GM23248 (cell line): ENCODE results near the gene SRPK2. TPM values are rescaled to one million over a fixed set of nuclear protein-coding genes. Genes with fewer than 3 reads are reported as not detected.

Source experiments
- DNase-seq: peaks from one replicate; pipeline ENCODE4 v3.0.0-alpha.2; 2015
- H2AFZ ChIP-seq: fragments of 200-600 bp; sonication (generic); 2 replicates; pipeline ENCODE4 v1.6.1; 2016; ENCODE audit warnings: antibody characterized with exemption
- H3F3A ChIP-seq: fragments of 200-600 bp; sonication (generic); 2 replicates; pipeline ENCODE4 v1.6.1; 2016; ENCODE audit warnings: mild to moderate bottlenecking, antibody characterized with exemption, mixed run types; ENCODE audit not compliant: insufficient read depth
- H3K27ac ChIP-seq: fragments of 200-600 bp; sonication (generic); 2 replicates; pipeline ENCODE4 v1.5.1; 2016; ENCODE audit warnings: mild to moderate bottlenecking
- H3K27me3 ChIP-seq: fragments of 200-600 bp; sonication (generic); replicated peaks from 2 replicates; pipeline ENCODE4 v1.6.1; 2016; ENCODE audit warnings: mild to moderate bottlenecking; ENCODE audit not compliant: insufficient read depth
- H3K36me3 ChIP-seq: fragments of 200-600 bp; sonication (generic); 2 replicates; pipeline ENCODE4 v1.6.1; 2016; ENCODE audit warnings: low read depth, mild to moderate bottlenecking
- H3K4me1 ChIP-seq: fragments of 200-600 bp; sonication (generic); 2 replicates; pipeline ENCODE4 v1.6.1; 2016; ENCODE audit warnings: mild to moderate bottlenecking; ENCODE audit not compliant: insufficient read depth
- H3K4me2 ChIP-seq: fragments of 200-600 bp; sonication (generic); one replicate; pipeline ENCODE4 v1.6.1; 2016; ENCODE audit warnings: mild to moderate bottlenecking; ENCODE audit not compliant: unreplicated experiment
- H3K4me3 ChIP-seq: fragments of 200-600 bp; sonication (generic); 2 replicates; pipeline ENCODE4 v1.5.1; 2016; ENCODE audit warnings: mild to moderate bottlenecking
- H3K79me2 ChIP-seq: fragments of 200-600 bp; sonication (generic); 2 replicates; pipeline ENCODE4 v1.6.1; 2016; ENCODE audit warnings: mild to moderate bottlenecking; ENCODE audit not compliant: insufficient read depth
- H3K9ac ChIP-seq: fragments of 200-600 bp; sonication (generic); 2 replicates; pipeline ENCODE4 v1.6.1; 2016; ENCODE audit warnings: mild to moderate bottlenecking
- H3K9me2 ChIP-seq: fragments of 200-600 bp; sonication (generic); 2 replicates; pipeline ENCODE4 v1.6.1; 2016; ENCODE audit warnings: mixed run types, mild to moderate bottlenecking, moderate library complexity; ENCODE audit not compliant: insufficient read depth
- H3K9me3 ChIP-seq: fragments of 200-600 bp; sonication (generic); one replicate; pipeline ENCODE4 v1.6.1; 2017; ENCODE audit warnings: low read depth
- H4K20me1 ChIP-seq: fragments of 200-600 bp; sonication (generic); 2 replicates; pipeline ENCODE4 v1.6.0; 2016; ENCODE audit not compliant: insufficient read depth
- EZH2 ChIP-seq: fragments of 200-600 bp; sonication (generic); IDR thresholded peaks from 2 replicates; pipeline ENCODE4 v1.6.1; 2018; ENCODE audit warnings: antibody characterized with exemption, mild to moderate bottlenecking; ENCODE audit not compliant: insufficient read depth, poor library complexity, severe bottlenecking
- EZH2phosphoT487 ChIP-seq: fragments of 200-600 bp; sonication (generic); IDR thresholded peaks from 2 replicates; pipeline ENCODE4 v1.6.1; 2018; ENCODE audit warnings: antibody characterized with exemption, moderate library complexity, mild to moderate bottlenecking, low read depth; ENCODE audit not compliant: insufficient read depth
- WGBS, 2 experiments: methylation state at CpG; one replicate each; pipeline ENCODE4 v1.1.6; 2015 to 2017; ENCODE audit warnings: low lambda C conversion rate in 2 of 2, low coverage in 1 of 2; ENCODE audit errors: missing lambda C conversion rate in 2 of 2; 5-methylcytosine and 5-hydroxymethylcytosine counted together
- in situ Hi-C: fragments of 300-500 bp; cut with MboI; formaldehyde crosslinking; loops from 2 replicates; pipeline ENCODE4 v1.15.0; 2020
- polyA plus RNA-seq: library from polyadenylated mRNA; unstranded; fragments of >200 nt; fragmentation: Nextera tagmentation; extraction: Ambion mirVana; gene quantifications from 2 replicates; pipeline ENCODE4 v1.2.1, GENCODE V29; 2016
- total RNA-seq: library from RNA; depleted of rRNA; stranded (reverse); fragments of >200 nt; shearing (Covaris generic); gene quantifications from 2 replicates; pipeline ENCODE4 v1.2.3, GENCODE V29; 2014

SRPK2 gene
- total and polyA plus RNA-seq, 2 experiments from 2014 or later: 53.1 to 85.2 TPM

GRCh38 chr7:105396566-105396965, 7.8 kb upstream of the SRPK2 start:
- H3K27me3 ChIP-seq: no peaks in the 10 kb centered on the region
- no peak for DNase-seq
- H3K27ac ChIP-seq: no peak overlapping the region
- 0 out of 2 replicates have a peak, but pooled peaks cover 2% of the 10 kb centered on the region for H3K4me1 ChIP-seq
- no peak overlapping the region for H3K4me3 ChIP-seq
- H3K9me2 ChIP-seq: no peaks in the 10 kb centered on the region
- no peaks in the 10 kb centered on the region for H3K36me3 ChIP-seq
- no peak overlapping the region for H3K4me2 ChIP-seq
- H3K79me2 ChIP-seq: no peaks in the 10 kb centered on the region
- H3F3A ChIP-seq: no peaks in the 10 kb centered on the region
- no peak for TF ChIP-seq EZH2
- TF ChIP-seq EZH2phosphoT487: no peak
- no peak overlapping the region for H2AFZ ChIP-seq
- H4K20me1 ChIP-seq: no peaks in the 10 kb centered on the region
- H3K9ac ChIP-seq: no peak overlapping the region
- no peaks in the 10 kb centered on the region for H3K9me3 ChIP-seq
- in situ Hi-C loops: no loop called here
- whole genome bisulfite sequencing, 2 experiments: 86 to 100% methylated on average over 3 of the region's 3 CpGs

GRCh38 chr7:105391429-105391828, 2.7 kb upstream of the SRPK2 start:
- Histone ChIP-seq H3K4me1 (peaks cover 6% of the 10 kb centered on the region; the same call in 1 of the 2 replicates), H3K27me3 (no peaks in the 10 kb centered on the region), H3K79me2 (peaks cover 16% of the 10 kb centered on the region), H4K20me1 (no peaks in the 10 kb centered on the region), H3K27ac (no peak overlapping the region), H2AFZ (no peak overlapping the region), H3K9ac (no peak overlapping the region), H3K36me3 (no peaks in the 10 kb centered on the region), H3K9me2 (no peaks in the 10 kb centered on the region), H3F3A (peaks cover 6% of the 10 kb centered on the region; the same call in 1 of the 2 replicates), H3K9me3 (no peaks in the 10 kb centered on the region), H3K4me2 (no peak overlapping the region), H3K4me3 (no peak overlapping the region)
- DNase-seq: no peak
- in situ Hi-C loops: no loop called here
- 80 to 88% methylated on average over 5 of the region's 5 CpGs for WGBS, 2 experiments
- TF ChIP-seq EZH2phosphoT487 (no peak), EZH2 (no peak)

- H3F3A ChIP-seq: peaks cover 6% of the 10 kb centered on the region; the same call in 1 of the 2 replicates
- 100% methylated on average over 1 of the region's 1 CpG for WGBS, 2 experiments
- H3K9me3 ChIP-seq: no peaks in the 10 kb centered on the region
- H3K27ac ChIP-seq: no peak overlapping the region
- H3K4me1 ChIP-seq: peaks cover 6% of the 10 kb centered on the region; the same call in 1 of the 2 replicates
- H3K4me2 ChIP-seq: no peak overlapping the region
- DNase-seq: no peak
- no peak overlapping the region for H3K4me3 ChIP-seq
- H3K9me2 ChIP-seq: no peaks in the 10 kb centered on the region
- no peak for TF ChIP-seq EZH2phosphoT487
- TF ChIP-seq EZH2: no peak
- H3K36me3 ChIP-seq: no peaks in the 10 kb centered on the region
- H2AFZ ChIP-seq: no peak overlapping the region; the same call in 1 of the 2 replicates
- H4K20me1 ChIP-seq: no peaks in the 10 kb centered on the region
- no peak overlapping the region for H3K9ac ChIP-seq
- H3K27me3 ChIP-seq: no peaks in the 10 kb centered on the region
- peaks cover 31% of the 10 kb centered on the region for H3K79me2 ChIP-seq
- in situ Hi-C loops: no loop called here
Measured at GRCh38 chr7:105389889-105390288, 1.2 kb upstream of the SRPK2 start.

GRCh38 chr7:105389088-105389650, 448 bp upstream of the SRPK2 start:
- no peaks in the 10 kb centered on the region for H3K9me2 ChIP-seq
- DNase-seq: peak; percentile 86
- H3K4me2 ChIP-seq: peak overlapping the region; percentile 86
- H3K27ac ChIP-seq: no peak overlapping the region
- peak overlapping the region; percentile 71 for H3K9ac ChIP-seq
- no peaks in the 10 kb centered on the region for H3K27me3 ChIP-seq
- in situ Hi-C loops: no loop called here
- H3F3A ChIP-seq: peaks cover 6% of the 10 kb centered on the region; the same call in 1 of the 2 replicates
- H3K4me1 ChIP-seq: peaks cover 6% of the 10 kb centered on the region; the same call in 1 of the 2 replicates
- no peaks in the 10 kb centered on the region for H4K20me1 ChIP-seq
- H3K4me3 ChIP-seq: peak overlapping the region; percentile 80
- peak overlapping the region; percentile 85 for H2AFZ ChIP-seq
- no peak for TF ChIP-seq EZH2
- no peak for TF ChIP-seq EZH2phosphoT487
- H3K9me3 ChIP-seq: no peaks in the 10 kb centered on the region
- WGBS, 2 experiments: 8 to 18% methylated on average over 12 to 29 of the region's 45 CpGs
- peaks cover 38% of the 10 kb centered on the region for H3K79me2 ChIP-seq
- H3K36me3 ChIP-seq: no peaks in the 10 kb centered on the region
